Ishikawa (cell line): ENCODE data around the gene TMCO6.

ENCODE experiments used
- CREB1 ChIP-seq: IDR thresholded peaks from 2 replicates; pipeline ENCODE4 v1.6.1; 2012; ENCODE audit warnings: low read depth
- EGR1 ChIP-seq: IDR thresholded peaks from 2 replicates; pipeline ENCODE4 v1.6.1; 2012
- FOXM1 ChIP-seq: IDR thresholded peaks from 2 replicates; pipeline ENCODE4 v1.6.1; 2012; ENCODE audit warnings: low read depth, borderline replicate concordance
- NFIC ChIP-seq: IDR thresholded peaks from 2 replicates; pipeline ENCODE4 v1.6.1; 2012
- RAD21 ChIP-seq: IDR thresholded peaks from 2 replicates; pipeline ENCODE4 v1.6.1; 2012; ENCODE audit warnings: low read depth
- TAF1 ChIP-seq: IDR thresholded peaks from 2 replicates; pipeline ENCODE4 v1.6.1; 2012; ENCODE audit warnings: low read depth, mild to moderate bottlenecking
- TCF12 ChIP-seq: IDR thresholded peaks from 2 replicates; pipeline ENCODE4 v1.6.1; 2012; ENCODE audit warnings: low read depth
- YY1 ChIP-seq: IDR thresholded peaks from 2 replicates; pipeline ENCODE4 v1.6.1; 2012; ENCODE audit warnings: low read depth
- ZBTB7A ChIP-seq: IDR thresholded peaks from 2 replicates; pipeline ENCODE4 v1.6.1; 2012; ENCODE audit warnings: low read depth
- TF ChIP-seq, protein P1 (sequence below): IDR thresholded peaks from 2 replicates; pipeline ENCODE4 v1.6.1; 2012

The TMCO6 gene

DNA sequence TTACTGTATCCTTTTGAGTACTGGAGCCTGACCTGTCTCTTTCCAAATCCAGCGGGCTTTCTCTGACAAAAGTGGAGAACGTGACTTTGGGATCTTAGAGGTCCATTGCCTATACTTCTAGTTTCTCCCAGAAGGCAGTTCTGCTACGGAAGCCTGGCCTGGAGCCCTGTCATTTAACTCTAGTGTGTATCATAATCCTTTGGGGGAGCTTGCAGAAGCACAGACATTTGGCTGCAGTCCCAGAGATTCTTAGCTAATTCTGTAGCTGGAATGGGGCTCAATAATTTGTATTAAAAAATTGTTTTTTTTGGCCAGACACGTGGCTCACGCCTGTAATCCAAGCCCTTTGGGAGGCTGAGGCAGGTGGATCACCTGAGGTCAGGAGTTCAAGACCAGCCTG, 55.0 kb downstream of the TMCO6 start:
- TF ChIP-seq RAD21 (no peak), NFIC (no peak), FOXM1 (no peak), TAF1 (no peak), TCF12 (no peak), CREB1 (no peak), EGR1 (no peak), ZBTB7A (no peak), YY1 (no peak)
- TF ChIP-seq, protein P1, sequence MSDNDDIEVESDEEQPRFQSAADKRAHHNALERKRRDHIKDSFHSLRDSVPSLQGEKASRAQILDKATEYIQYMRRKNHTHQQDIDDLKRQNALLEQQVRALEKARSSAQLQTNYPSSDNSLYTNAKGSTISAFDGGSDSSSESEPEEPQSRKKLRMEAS: no peak
